Measurements from ENCODE around the gene KRTAP20-1. TPM values are rescaled to one million over a fixed set of nuclear protein-coding genes. Genes with fewer than 3 reads are reported as not detected.

Gene KRTAP20-1
- total and polyA plus RNA-seq, 4 donors: not detected

GRCh38 chr21:30615199-30615598 is 1.0 kb upstream of the KRTAP20-1 start:
- no peak for TF ChIP-seq ATF3 (IDR thresholded peaks at IDR 0.05)
- no peak for TF ChIP-seq FOXA2 (IDR thresholded peaks at IDR 0.05)
- TF ChIP-seq NR2F2 (IDR thresholded peaks at IDR 0.05): no peak
- TF ChIP-seq EGR1 (IDR thresholded peaks at IDR 0.05; ENCODE audit: low read depth in 2 of 2): no peak
- TF ChIP-seq HNF4A (conservative IDR thresholded peaks at IDR 0.05): no peak
- no peak for TF ChIP-seq YY1 (IDR thresholded peaks at IDR 0.05)
- TF ChIP-seq JUND (IDR thresholded peaks at IDR 0.05): no peak
- no peak for DNase-seq (ENCODE audit: low spot score)
- no peaks in the 10 kb centered on the region for H3K36me3 ChIP-seq (ENCODE audit: control insufficient read depth in 4 of 4, insufficient read depth in 3 of 4, low read depth in 1 of 4, low read length in 3 of 4)
- no peaks in the 10 kb centered on the region for H3K4me1 ChIP-seq (ENCODE audit: control insufficient read depth in 4 of 4, insufficient read depth in 4 of 4, low read length in 3 of 4)
- no peak overlapping the region for H3K27ac ChIP-seq (ENCODE audit: low read depth in 1 of 2, low read length in 2 of 2)
- no peaks in the 10 kb centered on the region for H3K27me3 ChIP-seq (ENCODE audit: control insufficient read depth in 4 of 4, insufficient read depth in 4 of 4, low read length in 3 of 4)
- no peak overlapping the region for H3K4me3 ChIP-seq (ENCODE audit: low read depth in 1 of 3, low read length in 3 of 3)
- no peaks in the 10 kb centered on the region for H3K9me3 ChIP-seq (ENCODE audit: control insufficient read depth in 4 of 4, low read length in 3 of 4)
- no peak overlapping the region for H3K9ac ChIP-seq (ENCODE audit: low read depth in 1 of 2, low read length in 2 of 2)

GRCh38 chr21:30620080-30620479 is 3.9 kb downstream of the KRTAP20-1 start:
- Histone ChIP-seq H3K27me3 (ENCODE audit: control insufficient read depth in 4 of 4, insufficient read depth in 4 of 4, low read length in 3 of 4) (no peaks in the 10 kb centered on the region), H3K9me3 (ENCODE audit: control insufficient read depth in 4 of 4, low read length in 3 of 4) (no peaks in the 10 kb centered on the region), H3K27ac (ENCODE audit: low read depth in 1 of 2, low read length in 2 of 2) (no peak overlapping the region), H3K9ac (ENCODE audit: low read depth in 1 of 2, low read length in 2 of 2) (no peak overlapping the region), H3K4me1 (ENCODE audit: control insufficient read depth in 4 of 4, insufficient read depth in 4 of 4, low read length in 3 of 4) (no peaks in the 10 kb centered on the region), H3K4me3 (ENCODE audit: low read depth in 1 of 3, low read length in 3 of 3) (no peak overlapping the region), H3K36me3 (ENCODE audit: control insufficient read depth in 4 of 4, insufficient read depth in 3 of 4, low read depth in 1 of 4, low read length in 3 of 4) (no peaks in the 10 kb centered on the region)
- DNase-seq (ENCODE audit: low spot score): no peak
- TF ChIP-seq JUND (IDR thresholded peaks at IDR 0.05) (no peak), HNF4A (conservative IDR thresholded peaks at IDR 0.05) (no peak), REST (IDR thresholded peaks at IDR 0.05) (no peak), RXRA (IDR thresholded peaks at IDR 0.05) (no peak), ATF3 (IDR thresholded peaks at IDR 0.05) (no peak), SP1 (IDR thresholded peaks at IDR 0.05) (no peak), TAF1 (conservative IDR thresholded peaks at IDR 0.05) (no peak), HNF4G (IDR thresholded peaks at IDR 0.05) (no peak), YY1 (IDR thresholded peaks at IDR 0.05) (no peak), CTCF (IDR thresholded peaks at IDR 0.05; ENCODE audit: low read depth, low read length, missing input control) (no peak), ZBTB33 (IDR thresholded peaks at IDR 0.05) (no peak), EGR1 (IDR thresholded peaks at IDR 0.05; ENCODE audit: low read depth in 2 of 2) (no peak), GABPA (IDR thresholded peaks at IDR 0.05 in 1 of 2, conservative IDR thresholded peaks at IDR 0.05 in 1 of 2) (no peak), NR2F2 (IDR thresholded peaks at IDR 0.05) (no peak), FOXA1 (IDR thresholded peaks at IDR 0.05) (no peak), MAX (IDR thresholded peaks at IDR 0.05) (no peak)
